Bronchus fibroblast of lung (primary cell): ENCODE results near the gene COL20A1. TPM values are rescaled to one million over a fixed set of nuclear protein-coding genes. Genes with fewer than 3 reads are reported as not detected.

Experiments used
- total RNA-seq: library from RNA; depleted of rRNA; stranded (reverse); fragments of >200 nt; gene quantifications from 2 replicates; pipeline ENCODE4 v1.2.3, GENCODE V29; 2015

The COL20A1 gene
- total RNA-seq = not detected in 2 replicates

GRCh38 chr20:63292904-63293303 is at the start of gene COL20A1:
COL20A1 (plus strand) TSS chr20:63293186; CDS start chr20:63295108, 1,922 bp downstream.

GRCh38 chr20:63254232-63254605 is 38.8 kb upstream of the COL20A1 start, which contains the start of gene NKAIN4:
NKAIN4 (minus strand) TSS chr20:63254463; CDS start chr20:63254450, 13 bp downstream.

GRCh38 chr20:63272105-63273058 is 20.6 kb upstream of the COL20A1 start, which contains the start of gene ARFGAP1:
ARFGAP1 (plus strand) TSS chr20:63272813; CDS start chr20:63275581, 2,768 bp downstream.

DNA sequence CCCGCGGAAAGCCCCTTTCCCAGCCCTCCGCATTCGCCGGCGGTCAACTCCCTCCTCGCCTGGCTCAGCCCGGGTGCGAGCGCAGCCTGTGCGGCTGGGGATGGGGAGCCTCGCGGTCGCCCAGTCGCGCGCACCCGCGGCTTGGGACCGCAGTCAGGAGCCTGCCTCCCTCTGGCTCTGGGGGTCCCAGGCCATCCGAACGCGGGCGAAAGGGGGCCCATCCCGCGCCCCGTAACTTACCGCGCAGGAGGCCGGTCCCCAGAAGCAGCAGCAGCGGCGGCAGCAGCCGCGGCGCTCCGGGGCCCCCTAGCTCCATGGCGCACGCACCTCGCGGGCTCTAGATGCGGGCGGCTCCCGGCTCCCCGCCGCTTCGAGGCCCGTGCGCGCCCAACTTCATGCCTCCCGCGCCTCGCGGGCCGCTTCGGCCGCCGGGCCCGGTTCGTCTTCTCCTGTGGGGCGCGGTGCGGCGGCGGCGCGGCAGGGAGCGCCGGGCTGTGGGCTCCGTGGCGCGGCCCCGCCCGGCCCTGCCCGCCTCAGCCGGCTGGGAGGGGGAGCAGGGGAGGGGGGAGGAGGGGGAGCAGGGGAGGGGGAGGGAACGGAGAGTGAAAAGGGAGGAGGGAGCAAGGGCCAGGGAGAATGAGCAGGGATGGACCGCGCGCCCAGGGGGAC is 68.0 kb downstream of the COL20A1 start, which contains the start of gene CHRNA4:
Gene CHRNA4, minus strand, starts transcription at position 500 of the 669 bp plus-strand sequence. Its CDS starts 184 bp downstream, at position 316.

Other genes with a start within 250 kb of the COL20A1 start
- 16.2 and 20.2 TPM in 2 replicates for gene YTHDF1, start 77.1 kb upstream of the COL20A1 start, total RNA-seq
- gene BIRC7, start 57.3 kb upstream of the COL20A1 start, total RNA-seq = not detected in 2 replicates
- gene NKAIN4, start 38.7 kb upstream of the COL20A1 start, total RNA-seq = not detected in 2 replicates
- gene ARFGAP1, start 20.4 kb upstream of the COL20A1 start, total RNA-seq = 58.3 and 63.9 TPM in 2 replicates
- gene CHRNA4, start 68.2 kb downstream of the COL20A1 start, total RNA-seq = not detected in 2 replicates
- gene KCNQ2, start 179.5 kb downstream of the COL20A1 start, total RNA-seq = not detected in 2 replicates
- 0.30 and 0.67 TPM in 2 replicates for gene EEF1A2, start 205.9 kb downstream of the COL20A1 start, total RNA-seq
- 259 and 266 TPM in 2 replicates for gene PPDPF, start 227.6 kb downstream of the COL20A1 start, total RNA-seq
- not detected in 2 replicates for gene PTK6, start 244.2 kb downstream of the COL20A1 start, total RNA-seq